Measurements from ENCODE around the gene HOXD11. TPM values are rescaled to one million over a fixed set of nuclear protein-coding genes. Genes with fewer than 3 reads are reported as not detected.

The HOXD11 gene
- total RNA-seq, 3 donors from 2014 or later: 0.66 TPM; not detected in 2

GRCh38 chr2:176145085-176145969, 38.2 kb downstream of the HOXD11 start:
- H3K36me3 ChIP-seq: no peaks in the 10 kb centered on the region

GRCh38 chr2:176146101-176146500, 39.0 kb downstream of the HOXD11 start:
- TF ChIP-seq POLR2AphosphoS5 (IDR thresholded peaks at IDR 0.05): no peak
- no peak for TF ChIP-seq POLR2A (IDR thresholded peaks at IDR 0.05)
- TF ChIP-seq CTCF (IDR thresholded peaks at IDR 0.05): no peak
- intact Hi-C loops (cut with DNase I; ENCODE audit: low total_unique reads): no loop called here
- no peaks in the 10 kb centered on the region for H3K9me3 ChIP-seq
- peaks cover 0 to 81% of the 10 kb centered on the region in 2 donors for H3K27me3 ChIP-seq
- no peaks in the 10 kb centered on the region for H3K4me1 ChIP-seq
- no peaks in the 10 kb centered on the region for H3K36me3 ChIP-seq
- H3K27ac ChIP-seq: no peak overlapping the region
- DNase-seq (ENCODE audit: low spot score in 2 of 2): no peak
- H3K4me3 ChIP-seq: no peak overlapping the region

More at GRCh38 chr2:176145085-176145969, 38.2 kb downstream of the HOXD11 start:
- DNase-seq (ENCODE audit: low spot score in 2 of 2): no peak
- Histone ChIP-seq H3K27ac (no peak overlapping the region), H3K27me3 (peaks cover 0 to 81% of the 10 kb centered on the region in 2 donors), H3K4me3 (no peak overlapping the region), H3K9me3 (no peaks in the 10 kb centered on the region), H3K4me1 (peaks cover 0 to 3% of the 10 kb centered on the region in 2 donors)
- TF ChIP-seq POLR2A (IDR thresholded peaks at IDR 0.05) (no peak), POLR2AphosphoS5 (IDR thresholded peaks at IDR 0.05) (no peak), CTCF (IDR thresholded peaks at IDR 0.05) (no peak)
- intact Hi-C loops (cut with DNase I; ENCODE audit: low total_unique reads): no loop called here

- Histone ChIP-seq H3K36me3 (no peaks in the 10 kb centered on the region), H3K27ac (no peak overlapping the region), H3K4me1 (no peaks in the 10 kb centered on the region), H3K27me3 (peaks cover 1 to 84% of the 10 kb centered on the region in 2 donors), H3K9me3 (no peaks in the 10 kb centered on the region), H3K4me3 (no peak overlapping the region)
- intact Hi-C loops (cut with DNase I; ENCODE audit: low total_unique reads): no loop called here
- DNase-seq (ENCODE audit: low spot score in 2 of 2): no peak
- TF ChIP-seq POLR2AphosphoS5 (IDR thresholded peaks at IDR 0.05): no peak
- TF ChIP-seq CTCF (IDR thresholded peaks at IDR 0.05): no peak
- TF ChIP-seq POLR2A (IDR thresholded peaks at IDR 0.05): no peak
Measured at GRCh38 chr2:176146645-176147044, 39.6 kb downstream of the HOXD11 start.

DNA sequence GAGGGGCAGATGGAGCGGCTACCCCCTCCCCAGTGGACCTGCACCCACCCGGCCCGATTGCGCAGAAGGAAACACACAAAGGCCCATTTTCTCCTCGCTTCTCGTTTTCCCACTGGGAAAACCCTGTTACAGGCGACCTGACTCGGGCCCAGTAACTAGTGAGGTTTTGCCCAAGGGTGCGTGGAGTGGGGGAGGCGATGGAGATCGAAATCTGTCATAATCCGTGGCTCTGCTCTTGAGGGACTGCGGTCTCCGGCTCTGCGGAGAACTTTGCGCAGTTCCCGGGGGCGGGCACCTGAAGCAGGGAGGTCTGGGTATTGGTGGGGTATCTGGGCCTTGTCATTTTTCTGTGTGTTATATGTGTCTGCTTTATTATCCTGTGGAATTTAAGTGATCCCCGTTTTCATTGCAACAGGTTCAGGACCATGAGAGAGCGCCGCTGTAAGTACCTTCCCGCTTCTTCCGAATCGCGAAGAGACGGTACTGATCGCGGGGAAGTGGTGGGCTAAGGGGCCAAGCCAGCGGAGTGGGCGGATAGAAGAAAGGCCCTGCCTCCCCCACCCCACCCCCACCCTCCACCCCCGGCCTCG, 40.2 kb downstream of the HOXD11 start:
- H3K4me1 ChIP-seq: no peaks in the 10 kb centered on the region
- H3K9me3 ChIP-seq: no peaks in the 10 kb centered on the region
- no peak for DNase-seq (ENCODE audit: low spot score in 2 of 2)
- H3K27me3 ChIP-seq: peaks cover 4 to 90% of the 10 kb centered on the region in 2 donors
- TF ChIP-seq POLR2A (IDR thresholded peaks at IDR 0.05): no peak
- TF ChIP-seq POLR2AphosphoS5 (IDR thresholded peaks at IDR 0.05): no peak
- no peak overlapping the region for H3K4me3 ChIP-seq
- intact Hi-C loops (cut with DNase I; ENCODE audit: low total_unique reads): no loop called here
- H3K36me3 ChIP-seq: no peaks in the 10 kb centered on the region
- no peak overlapping the region for H3K27ac ChIP-seq

DNA sequence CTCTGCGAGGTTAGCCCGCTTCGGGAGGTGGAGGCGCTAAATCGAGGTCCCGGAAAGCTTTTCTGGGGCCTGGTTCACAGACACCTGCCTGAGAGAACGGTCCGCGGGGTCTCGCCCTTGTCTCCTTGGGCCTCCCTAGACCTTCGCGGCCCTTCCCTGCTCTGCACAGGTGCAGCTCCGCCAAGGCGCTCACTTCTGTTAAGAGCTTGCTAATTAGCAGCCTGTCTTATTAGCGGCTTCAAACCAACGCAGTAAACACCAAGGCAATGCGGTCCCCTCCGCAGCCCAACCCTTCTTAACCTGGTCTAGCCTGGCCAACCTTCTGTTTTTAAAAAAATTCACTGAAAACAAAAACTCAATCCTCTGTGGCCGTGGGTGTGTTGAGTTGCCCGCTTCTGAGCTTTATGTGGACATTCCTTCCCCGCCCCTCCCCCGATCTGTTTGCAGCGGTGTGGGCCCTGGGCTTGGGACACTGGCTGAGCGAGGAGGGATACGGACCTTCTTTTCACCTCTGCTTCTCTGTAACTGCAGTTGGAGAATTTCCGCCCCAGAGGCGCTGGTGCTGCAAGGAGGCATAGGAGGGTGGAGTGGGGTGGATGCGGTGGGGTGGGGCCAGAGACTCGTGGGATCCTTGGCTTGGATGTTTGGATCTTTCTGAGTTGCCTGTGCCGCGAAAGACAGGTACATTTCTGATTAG, 40.9 kb downstream of the HOXD11 start:
- Histone ChIP-seq H3K4me3 (no peak overlapping the region), H3K9me3 (no peaks in the 10 kb centered on the region), H3K27ac (no peak overlapping the region), H3K4me1 (no peaks in the 10 kb centered on the region), H3K36me3 (no peaks in the 10 kb centered on the region), H3K27me3 (peaks cover 4 to 90% of the 10 kb centered on the region in 2 donors)
- DNase-seq (ENCODE audit: low spot score in 2 of 2): no peak
- intact Hi-C loops (cut with DNase I; ENCODE audit: low total_unique reads): no loop called here
- TF ChIP-seq CTCF (IDR thresholded peaks at IDR 0.05): no peak
- no peak for TF ChIP-seq POLR2AphosphoS5 (IDR thresholded peaks at IDR 0.05)
- TF ChIP-seq POLR2A (IDR thresholded peaks at IDR 0.05): no peak

Measured in breast epithelium (tissue), 4 donors.